CD8-positive, alpha-beta memory T cell (primary cell): ENCODE results near the gene TTC4. TPM values are rescaled to one million over a fixed set of nuclear protein-coding genes. Genes with fewer than 3 reads are reported as not detected.

ENCODE experiments used
- CTCF ChIA-PET: fragments of 350-600 bp; sonication (Branson Sonifier 250); formaldehyde crosslinking; loops from one replicate; lab custom pipeline; 2021; ENCODE audit warnings: antibody characterized with exemption; lab: Charles Lee
- POLR2A ChIA-PET: fragments of 350-600 bp; sonication (Branson Sonifier 250); formaldehyde crosslinking; loops from one replicate; lab custom pipeline; 2021; ENCODE audit warnings: antibody characterized with exemption; lab: Charles Lee
- DNase-seq, 5 donors: peaks; one replicate each; pipeline versions ENCODE4 v3.0.0 to v3.0.0-alpha.2; 2020 to 2022; ENCODE audit warnings: mixed read lengths in 1 of 5
- H3K27ac ChIP-seq: one replicate; pipeline ENCODE4 v1.7.0; 2013; ENCODE audit warnings: low read depth, mild to moderate bottlenecking, low read length, moderate library complexity
- H3K27me3 ChIP-seq: 2 replicates; pipeline ENCODE4 v1.7.0; 2013; ENCODE audit warnings: low read length, mild to moderate bottlenecking; ENCODE audit not compliant: insufficient read depth, poor library complexity, severe bottlenecking
- H3K36me3 ChIP-seq: 2 replicates; pipeline ENCODE4 v1.7.0; 2013; ENCODE audit warnings: mild to moderate bottlenecking, low read length, moderate library complexity; ENCODE audit not compliant: insufficient read depth
- H3K4me1 ChIP-seq: 2 replicates; pipeline ENCODE4 v1.7.0; 2013; ENCODE audit warnings: mild to moderate bottlenecking, low read length, moderate library complexity; ENCODE audit not compliant: insufficient read depth
- H3K4me3 ChIP-seq: 2 replicates; pipeline ENCODE4 v1.7.0; 2013; ENCODE audit warnings: mild to moderate bottlenecking, low read length
- H3K9me3 ChIP-seq: 2 replicates; pipeline ENCODE4 v1.7.0; 2013; ENCODE audit warnings: mild to moderate bottlenecking, low read length
- H3K27ac Mint-ChIP-seq, 8 donors: one replicate each; pipeline ENCODE4 v1.8.0; 2020 to 2021; ENCODE audit warnings: mixed read lengths in 8 of 8, mild to moderate bottlenecking in 6 of 8, inconsistent platforms in 3 of 8, moderate library complexity in 3 of 8
- H3K27me3 Mint-ChIP-seq, 2 donors: one replicate each; pipeline ENCODE4 v1.8.0; 2020 to 2021; ENCODE audit warnings: mixed read lengths in 2 of 2, mild to moderate bottlenecking in 1 of 2, moderate library complexity in 1 of 2
- H3K36me3 Mint-ChIP-seq, 3 donors: one replicate each; pipeline ENCODE4 v1.8.0; 2020 to 2021; ENCODE audit warnings: mixed read lengths in 3 of 3, inconsistent platforms in 1 of 3, mild to moderate bottlenecking in 1 of 3
- H3K4me1 Mint-ChIP-seq, 3 donors: one replicate each; pipeline ENCODE4 v1.8.0; 2020 to 2021; ENCODE audit warnings: mixed read lengths in 3 of 3, inconsistent platforms in 1 of 3, mild to moderate bottlenecking in 1 of 3
- H3K4me3 Mint-ChIP-seq, 7 donors: one replicate each; pipeline ENCODE4 v1.8.0; 2020 to 2021; ENCODE audit warnings: mixed read lengths in 7 of 7, mild to moderate bottlenecking in 6 of 7, moderate library complexity in 4 of 7, inconsistent platforms in 2 of 7
- H3K9me3 Mint-ChIP-seq, 5 donors: one replicate each; pipeline ENCODE4 v1.8.0; 2020 to 2022; ENCODE audit warnings: mixed read lengths in 5 of 5, mild to moderate bottlenecking in 3 of 5, moderate library complexity in 2 of 5, inconsistent platforms in 1 of 5
- polyA plus RNA-seq: library from polyadenylated mRNA; unstranded; fragments of 300-500 nt; fragmentation: Illumina TruSeq; gene quantifications from one replicate; pipeline ENCODE4 v1.2.3, GENCODE V29; 2021
- total RNA-seq, 2 experiments: library from RNA; stranded (reverse); gene quantifications; one replicate each; pipeline ENCODE4 v1.2.3, GENCODE V29; 2021

The TTC4 gene
- total and polyA plus RNA-seq, 3 experiments from 2014 or later: 23.8 to 47.5 (median 47.0) TPM

DNA sequence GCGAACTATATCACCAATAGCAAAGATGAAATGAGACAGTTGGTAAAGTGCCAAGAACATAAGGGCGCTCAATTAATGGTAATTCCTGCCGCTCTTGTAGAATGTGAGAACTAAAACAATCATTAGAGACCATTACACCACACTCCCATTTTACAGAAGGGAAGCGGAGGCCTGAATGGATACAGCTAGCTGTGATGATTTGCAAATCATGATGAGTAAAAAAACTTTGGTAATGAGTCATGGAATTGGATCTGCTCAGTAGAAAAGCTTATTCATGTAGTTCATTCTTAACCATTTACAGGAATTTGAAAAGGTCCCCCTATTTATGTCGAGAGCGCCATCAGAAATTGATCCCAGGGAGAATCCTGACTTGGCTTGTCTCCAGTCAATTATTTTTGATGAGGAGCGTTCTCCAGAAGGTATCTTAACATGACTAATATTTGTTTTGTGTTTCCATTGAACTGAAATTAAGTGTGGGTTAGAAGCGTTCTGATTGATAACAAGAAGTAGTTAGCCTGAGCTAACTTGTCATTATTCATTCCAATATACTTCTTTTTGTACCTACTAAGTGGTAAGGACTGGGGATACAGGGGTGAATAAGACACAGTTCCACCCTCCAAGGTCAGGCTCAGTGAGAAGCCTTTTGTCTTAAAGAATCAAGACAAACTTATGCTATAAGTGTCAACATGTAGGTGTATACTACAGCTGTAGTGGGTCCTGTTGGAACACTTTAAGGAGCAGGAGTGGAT lies 812 bp downstream of the TTC4 start:
- Mint-ChIP-seq H3K9me3 (no peaks in the 10 kb centered on the region), H3K27ac (peak overlapping the region; percentile 30 to 98 (median 87)), H3K4me1 (peaks cover 27 to 45% (median 35%) of the 10 kb centered on the region in 3 donors), H3K36me3 (peaks cover under 1 to 33% (median 10%) of the 10 kb centered on the region in 3 donors), H3K27me3 (no peaks in the 10 kb centered on the region), H3K4me3 (peak overlapping the region; percentile 83 to 96 (median 89))
- Histone ChIP-seq H3K36me3 (peaks cover 6% of the 10 kb centered on the region), H3K4me3 (peak overlapping the region; percentile 99), H3K27ac (peak overlapping the region; percentile 66), H3K27me3 (no peaks in the 10 kb centered on the region), H3K9me3 (no peaks in the 10 kb centered on the region), H3K4me1 (peaks cover 16% of the 10 kb centered on the region)
- POLR2A ChIA-PET: no interaction called here
- DNase-seq: no peak
- CTCF ChIA-PET: interaction anchor here (1.9 to 2.0 kb wide), 2 partner anchors 8 to 85 kb away, joined by 7 to 11 read pairs; partner anchors contain the start of gene TTC22

DNA sequence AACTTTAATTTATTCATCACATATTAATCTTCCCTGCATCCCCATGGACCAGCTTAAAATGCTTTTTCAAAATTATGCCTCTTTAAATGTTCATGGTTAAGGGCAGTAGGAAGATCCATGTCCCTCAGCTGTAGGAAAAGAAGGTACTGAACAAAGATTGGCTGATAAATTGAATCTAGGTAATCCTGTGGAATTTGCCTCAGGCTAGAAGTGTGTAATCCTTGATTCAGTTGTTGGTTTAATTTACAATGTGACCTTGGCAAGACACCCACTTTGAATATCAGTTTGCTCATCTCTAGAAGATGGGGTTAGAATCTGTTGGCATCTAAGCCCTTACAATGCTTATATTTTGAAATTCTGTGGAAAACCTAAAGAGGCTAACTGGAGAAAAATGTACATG lies 6.1 kb downstream of the TTC4 start:
- Histone ChIP-seq H3K27ac (no peak overlapping the region), H3K36me3 (peaks cover 47% of the 10 kb centered on the region), H3K27me3 (no peaks in the 10 kb centered on the region), H3K4me3 (no peak overlapping the region), H3K9me3 (no peaks in the 10 kb centered on the region), H3K4me1 (peaks cover 2% of the 10 kb centered on the region)
- no peak overlapping the region for H3K27ac Mint-ChIP-seq
- CTCF ChIA-PET: interaction anchor here (1.9 kb wide), 1 partner anchor 79 kb away, joined by 6 read pairs; the partner anchor contains the start of gene TTC22
- DNase-seq: no peak
- POLR2A ChIA-PET: no interaction called here
- H3K4me1 Mint-ChIP-seq: peaks cover 14 to 30% (median 19%) of the 10 kb centered on the region in 3 donors
- H3K4me3 Mint-ChIP-seq: no peak overlapping the region
- H3K36me3 Mint-ChIP-seq: peaks cover 24 to 78% (median 37%) of the 10 kb centered on the region in 3 donors
- peaks cover 0 to 10% (median 0%) of the 10 kb centered on the region in 5 donors for H3K9me3 Mint-ChIP-seq
- no peaks in the 10 kb centered on the region for H3K27me3 Mint-ChIP-seq

DNA sequence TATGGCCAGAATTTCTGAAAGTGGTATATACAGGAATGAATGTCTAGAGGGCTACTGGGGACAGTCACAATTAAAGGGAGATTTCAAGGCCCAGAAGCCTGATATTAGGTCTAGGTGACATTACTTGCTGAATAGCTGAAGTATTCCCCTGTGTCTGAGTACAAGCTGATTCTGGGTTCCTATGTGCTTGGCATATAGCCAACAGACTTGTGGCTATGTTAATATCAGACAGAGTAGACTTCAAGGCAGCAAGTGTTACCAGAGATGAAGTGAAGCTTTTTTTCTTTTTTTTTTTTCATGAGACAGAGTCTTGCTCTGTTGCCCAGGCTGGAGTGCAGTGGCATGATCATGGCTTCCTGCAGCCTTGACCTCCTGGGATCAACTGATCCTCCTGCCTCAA lies 8.3 kb downstream of the TTC4 start:
- Histone ChIP-seq H3K27me3 (no peaks in the 10 kb centered on the region), H3K27ac (no peak overlapping the region), H3K4me1 (no peaks in the 10 kb centered on the region), H3K4me3 (no peak overlapping the region), H3K9me3 (no peaks in the 10 kb centered on the region), H3K36me3 (peaks cover 50% of the 10 kb centered on the region)
- CTCF ChIA-PET: interaction anchor here (1.4 kb wide), 1 partner anchor 8 kb away, joined by 7 read pairs; the partner anchor contains the start of gene TTC4
- peaks cover 5 to 16% (median 8%) of the 10 kb centered on the region in 3 donors for H3K4me1 Mint-ChIP-seq
- H3K9me3 Mint-ChIP-seq: peaks cover 0 to 10% (median 0%) of the 10 kb centered on the region in 5 donors
- no peak overlapping the region for H3K4me3 Mint-ChIP-seq
- H3K27me3 Mint-ChIP-seq: no peaks in the 10 kb centered on the region
- peak overlapping the region in 1 of 8 donors; percentile 60 for H3K27ac Mint-ChIP-seq
- POLR2A ChIA-PET: no interaction called here
- H3K36me3 Mint-ChIP-seq: peaks cover 24 to 89% (median 36%) of the 10 kb centered on the region in 3 donors
- no peak for DNase-seq

DNA sequence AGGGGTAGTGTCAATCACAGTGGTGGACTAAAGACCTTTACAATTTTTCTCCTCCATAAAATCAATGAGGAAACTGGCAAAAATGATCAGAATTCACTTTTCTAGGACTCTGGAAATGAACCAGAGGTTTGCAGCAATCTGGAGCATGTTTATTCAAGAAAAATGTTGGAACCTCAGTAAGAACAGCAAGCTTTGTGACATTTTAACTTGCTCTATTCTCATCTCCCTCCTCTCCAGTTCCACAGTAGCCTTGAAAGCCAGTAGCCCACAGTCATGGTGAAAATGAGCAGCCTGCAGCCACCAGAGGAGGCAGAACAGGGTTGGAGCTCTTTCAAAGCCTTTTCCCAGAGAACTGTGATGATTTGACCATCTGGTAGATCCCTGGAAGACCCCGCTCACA lies 9.1 kb downstream of the TTC4 start:
- peaks cover 24 to 92% (median 35%) of the 10 kb centered on the region in 3 donors for H3K36me3 Mint-ChIP-seq
- Histone ChIP-seq H3K4me3 (no peak overlapping the region), H3K9me3 (no peaks in the 10 kb centered on the region), H3K4me1 (no peaks in the 10 kb centered on the region), H3K27ac (no peak overlapping the region), H3K27me3 (no peaks in the 10 kb centered on the region), H3K36me3 (peaks cover 56% of the 10 kb centered on the region)
- no peaks in the 10 kb centered on the region for H3K27me3 Mint-ChIP-seq
- ChIA-PET CTCF (interaction anchor here (1.0 to 1.4 kb wide), 2 partner anchors 9 to 19 kb away, joined by 4 to 7 read pairs; partner anchors contain the start of gene TTC4), POLR2A (no interaction called here)
- peaks cover 0 to 10% (median 5%) of the 10 kb centered on the region in 3 donors for H3K4me1 Mint-ChIP-seq
- H3K9me3 Mint-ChIP-seq: peaks cover 0 to 10% (median 0%) of the 10 kb centered on the region in 5 donors
- DNase-seq: no peak
- H3K27ac Mint-ChIP-seq: no peak overlapping the region
- no peak overlapping the region for H3K4me3 Mint-ChIP-seq

DNA sequence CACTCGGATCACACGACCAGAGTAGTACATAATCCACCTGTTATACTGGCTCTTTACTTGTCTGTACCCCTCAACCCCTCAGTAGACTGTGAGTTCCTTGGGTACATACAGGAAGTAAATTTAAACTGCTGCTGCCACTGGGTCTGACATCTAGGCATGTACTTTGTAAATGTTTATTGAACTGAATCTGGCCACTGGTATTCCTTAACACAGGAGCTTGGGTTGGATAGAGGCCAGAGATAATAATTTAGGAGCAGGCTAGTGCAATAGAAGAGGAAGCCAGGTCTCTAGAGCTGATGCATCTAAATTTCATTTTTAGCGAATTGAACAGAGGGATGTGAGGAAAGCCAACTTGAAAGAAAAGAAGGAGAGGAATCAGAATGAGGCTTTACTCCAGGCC lies 12.4 kb downstream of the TTC4 start:
- H3K36me3 Mint-ChIP-seq: peaks cover 24 to 87% (median 31%) of the 10 kb centered on the region in 3 donors
- H3K27me3 ChIP-seq: no peaks in the 10 kb centered on the region
- ChIA-PET CTCF (no interaction called here), POLR2A (no interaction called here)
- H3K9me3 Mint-ChIP-seq: peaks cover 0 to 10% (median 0%) of the 10 kb centered on the region in 5 donors
- H3K4me1 Mint-ChIP-seq: no peaks in the 10 kb centered on the region
- no peaks in the 10 kb centered on the region for H3K27me3 Mint-ChIP-seq
- DNase-seq: no peak
- peak overlapping the region in 4 of 8 donors; percentile 0 to 80 (median 30) for H3K27ac Mint-ChIP-seq
- H3K4me3 Mint-ChIP-seq: no peak overlapping the region
- H3K36me3 ChIP-seq: peaks cover 58% of the 10 kb centered on the region
- H3K9me3 ChIP-seq: no peaks in the 10 kb centered on the region
- no peak overlapping the region for H3K27ac ChIP-seq
- H3K4me1 ChIP-seq: no peaks in the 10 kb centered on the region
- H3K4me3 ChIP-seq: no peak overlapping the region

DNA sequence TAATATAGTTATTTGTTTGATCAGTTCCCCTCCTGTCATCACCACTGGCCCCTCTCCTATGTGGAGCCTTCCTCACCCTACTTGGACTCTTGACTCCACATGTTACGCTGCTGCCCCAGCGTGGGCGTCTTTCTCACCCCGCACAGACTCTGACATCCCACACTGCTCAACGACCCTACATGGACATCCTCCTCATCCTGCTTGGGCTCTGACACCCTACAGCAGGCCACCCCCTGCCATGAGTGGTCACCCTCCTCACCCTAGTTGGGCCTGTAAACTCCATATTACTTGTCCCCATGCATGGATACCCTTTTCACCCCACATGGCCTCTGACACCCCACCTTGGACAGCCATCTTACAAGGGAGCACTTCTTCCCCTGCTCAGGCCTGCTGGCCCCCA lies 21.0 kb downstream of the TTC4 start:
- H3K4me3 ChIP-seq: no peak overlapping the region
- POLR2A ChIA-PET: no interaction called here
- no peaks in the 10 kb centered on the region for H3K9me3 ChIP-seq
- Mint-ChIP-seq H3K36me3 (peaks cover 11 to 78% (median 21%) of the 10 kb centered on the region in 3 donors), H3K9me3 (no peaks in the 10 kb centered on the region), H3K4me3 (peak overlapping the region in 1 of 7 donors; percentile 11), H3K27ac (peak overlapping the region in 3 of 8 donors; percentile 17 to 87 (median 31)), H3K4me1 (peaks cover 0 to 3% (median 0%) of the 10 kb centered on the region in 3 donors), H3K27me3 (no peaks in the 10 kb centered on the region)
- H3K27me3 ChIP-seq: no peaks in the 10 kb centered on the region
- no peak for DNase-seq
- CTCF ChIA-PET: no interaction called here
- H3K27ac ChIP-seq: no peak overlapping the region
- H3K36me3 ChIP-seq: peaks cover 29% of the 10 kb centered on the region
- H3K4me1 ChIP-seq: no peaks in the 10 kb centered on the region

DNA sequence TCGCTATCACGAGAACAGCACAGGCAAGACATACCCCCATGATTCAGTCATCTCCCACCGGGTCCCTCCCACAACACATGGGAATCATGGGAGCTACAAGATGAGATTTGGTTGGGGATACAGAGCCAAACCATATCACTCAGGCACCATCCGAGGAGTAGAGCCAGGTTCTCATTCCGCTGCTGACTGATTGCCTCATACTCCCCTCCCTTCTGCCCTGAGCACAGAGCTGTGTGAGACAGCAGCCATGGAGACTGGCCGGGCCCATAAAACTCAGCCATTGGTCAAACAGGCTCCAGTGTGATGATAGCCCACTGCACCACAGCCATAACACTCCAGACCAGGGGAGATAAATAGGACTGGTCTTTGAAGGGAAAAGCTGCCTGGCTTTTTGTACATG lies 22.6 kb downstream of the TTC4 start:
- H3K36me3 ChIP-seq: peaks cover 37% of the 10 kb centered on the region
- H3K4me3 Mint-ChIP-seq: no peak overlapping the region
- no peaks in the 10 kb centered on the region for H3K27me3 ChIP-seq

DNA sequence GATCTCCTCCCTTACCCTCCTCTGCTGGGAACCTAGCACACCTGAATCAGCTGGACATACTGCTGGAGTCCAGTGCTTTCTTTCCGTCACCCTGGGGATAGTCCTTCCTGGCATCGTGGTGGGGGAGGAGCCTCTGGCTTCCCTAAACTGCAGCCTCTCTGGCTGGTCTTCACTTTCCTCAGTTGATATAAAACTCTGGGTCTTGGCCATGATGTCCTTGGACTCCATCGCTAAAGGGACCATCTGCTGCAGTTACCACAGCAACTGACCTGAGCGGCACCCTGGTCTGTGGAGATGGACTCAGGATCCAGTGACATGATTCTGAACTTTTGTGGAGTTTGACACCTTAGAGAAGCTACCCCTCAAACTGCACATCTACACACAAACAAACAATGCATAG lies 25.9 kb downstream of the TTC4 start:
- POLR2A ChIA-PET: no interaction called here
- Histone ChIP-seq H3K27me3 (no peaks in the 10 kb centered on the region), H3K9me3 (no peaks in the 10 kb centered on the region), H3K4me3 (no peak overlapping the region), H3K4me1 (no peaks in the 10 kb centered on the region), H3K27ac (no peak overlapping the region), H3K36me3 (peaks cover 37% of the 10 kb centered on the region)
- Mint-ChIP-seq H3K27ac (peak overlapping the region in 1 of 8 donors; percentile 5), H3K4me3 (no peak overlapping the region), H3K4me1 (no peaks in the 10 kb centered on the region), H3K9me3 (no peaks in the 10 kb centered on the region), H3K36me3 (peaks cover 0 to 74% (median 21%) of the 10 kb centered on the region in 3 donors), H3K27me3 (no peaks in the 10 kb centered on the region)
- DNase-seq: no peak
- CTCF ChIA-PET: no interaction called here

More for the DNA sequence above, 22.6 kb downstream of the TTC4 start:
- H3K4me1 Mint-ChIP-seq: peaks cover 0 to 3% (median 0%) of the 10 kb centered on the region in 3 donors
- CTCF ChIA-PET: no interaction called here
- no peaks in the 10 kb centered on the region for H3K9me3 Mint-ChIP-seq
- H3K4me1 ChIP-seq: no peaks in the 10 kb centered on the region
- H3K27ac ChIP-seq: no peak overlapping the region
- H3K27me3 Mint-ChIP-seq: no peaks in the 10 kb centered on the region
- no peak overlapping the region for H3K4me3 ChIP-seq
- H3K9me3 ChIP-seq: no peaks in the 10 kb centered on the region
- POLR2A ChIA-PET: no interaction called here
- peak overlapping the region in 1 of 8 donors; percentile 68 for H3K27ac Mint-ChIP-seq
- H3K36me3 Mint-ChIP-seq: peaks cover 11 to 91% (median 26%) of the 10 kb centered on the region in 3 donors
- DNase-seq: no peak
